GM12872 (cell line): Measurements from ENCODE around the gene CNOT6L.

Source experiments
- TF ChIP-seq, protein P1 (sequence below): IDR thresholded peaks from 3 replicates; pipeline ENCODE4 v1.5.1; 2011; ENCODE audit warnings: low read depth, mild to moderate bottlenecking, low read length, moderate library complexity; ENCODE audit not compliant: insufficient read depth

Gene CNOT6L

DNA sequence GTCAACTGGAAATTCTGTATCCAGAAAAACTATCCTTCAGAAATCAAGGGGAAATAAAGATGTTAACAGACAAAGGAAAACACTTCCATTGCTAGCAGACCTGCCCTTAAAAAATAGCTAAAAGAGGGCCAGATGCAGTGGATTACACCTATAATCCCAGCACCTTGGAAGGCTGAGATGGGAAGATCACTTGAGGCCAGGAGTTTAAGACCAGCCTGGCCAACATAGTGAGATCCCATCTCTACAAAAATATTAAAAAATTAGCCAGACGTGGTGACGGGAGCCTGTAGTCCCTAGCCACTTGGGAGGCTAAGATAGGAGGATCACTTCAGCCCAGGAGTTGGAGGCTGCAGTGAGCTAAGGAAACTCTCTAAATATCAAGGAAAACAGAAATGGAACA, 67.4 kb downstream of the CNOT6L start:
- TF ChIP-seq, protein P1, sequence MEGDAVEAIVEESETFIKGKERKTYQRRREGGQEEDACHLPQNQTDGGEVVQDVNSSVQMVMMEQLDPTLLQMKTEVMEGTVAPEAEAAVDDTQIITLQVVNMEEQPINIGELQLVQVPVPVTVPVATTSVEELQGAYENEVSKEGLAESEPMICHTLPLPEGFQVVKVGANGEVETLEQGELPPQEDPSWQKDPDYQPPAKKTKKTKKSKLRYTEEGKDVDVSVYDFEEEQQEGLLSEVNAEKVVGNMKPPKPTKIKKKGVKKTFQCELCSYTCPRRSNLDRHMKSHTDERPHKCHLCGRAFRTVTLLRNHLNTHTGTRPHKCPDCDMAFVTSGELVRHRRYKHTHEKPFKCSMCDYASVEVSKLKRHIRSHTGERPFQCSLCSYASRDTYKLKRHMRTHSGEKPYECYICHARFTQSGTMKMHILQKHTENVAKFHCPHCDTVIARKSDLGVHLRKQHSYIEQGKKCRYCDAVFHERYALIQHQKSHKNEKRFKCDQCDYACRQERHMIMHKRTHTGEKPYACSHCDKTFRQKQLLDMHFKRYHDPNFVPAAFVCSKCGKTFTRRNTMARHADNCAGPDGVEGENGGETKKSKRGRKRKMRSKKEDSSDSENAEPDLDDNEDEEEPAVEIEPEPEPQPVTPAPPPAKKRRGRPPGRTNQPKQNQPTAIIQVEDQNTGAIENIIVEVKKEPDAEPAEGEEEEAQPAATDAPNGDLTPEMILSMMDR = no peak

DNA sequence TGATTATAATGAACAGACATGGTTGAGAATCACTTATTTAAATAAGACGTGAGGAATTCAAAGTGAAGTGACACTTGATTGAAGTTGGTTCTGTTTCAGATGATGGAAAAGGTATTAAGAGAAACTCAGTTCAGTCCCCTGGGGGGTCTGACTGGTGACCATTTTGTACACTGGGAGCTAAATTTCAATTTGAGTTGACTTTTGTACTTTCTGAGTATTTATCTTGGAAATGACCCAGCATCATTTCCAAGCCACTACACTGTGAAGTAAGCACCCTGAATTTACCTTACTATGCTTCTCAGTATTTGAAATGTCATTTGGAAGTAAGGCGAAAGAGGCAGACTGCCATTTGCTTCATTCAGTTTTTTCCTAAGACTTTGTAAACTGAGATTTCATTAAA, 73.4 kb downstream of the CNOT6L start:
- TF ChIP-seq, protein P1 = no peak

DNA sequence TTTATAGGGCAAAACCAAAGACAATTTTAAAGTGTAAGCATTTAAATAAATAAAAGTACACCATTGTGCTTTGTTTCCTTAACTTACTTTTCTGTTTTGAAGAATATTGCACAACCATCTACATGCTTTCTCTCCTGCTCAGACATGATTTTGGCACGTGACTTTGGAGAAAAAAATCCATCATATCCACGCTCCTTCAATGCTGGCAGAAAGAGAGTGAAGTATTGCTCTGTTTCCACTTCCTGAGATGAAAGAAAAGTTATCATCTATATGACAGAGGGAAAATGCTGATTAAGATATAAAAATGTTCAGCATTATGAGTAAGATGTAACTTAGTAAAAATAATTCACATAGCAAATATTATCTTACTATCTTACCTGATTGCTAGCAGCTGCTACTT, 77.1 kb downstream of the CNOT6L start:
- TF ChIP-seq, protein P1 = no peak

DNA sequence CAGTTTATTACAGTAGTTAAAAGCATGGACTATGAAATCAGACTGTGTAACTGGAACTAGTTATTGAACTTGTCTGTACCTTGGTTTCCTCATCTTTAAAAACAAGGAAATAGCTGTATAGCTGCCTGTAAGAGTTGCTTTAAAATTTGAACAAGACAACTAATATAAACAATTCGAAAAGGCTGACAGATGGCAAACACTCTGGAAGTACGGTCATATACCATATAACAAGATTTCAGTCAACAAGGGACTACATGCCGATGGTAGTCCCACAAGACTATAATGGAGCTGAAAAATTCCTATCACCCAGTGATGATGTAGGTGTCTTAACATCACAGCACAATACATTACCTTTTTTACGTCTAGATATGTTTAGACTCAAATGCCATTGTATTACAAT, 78.7 kb downstream of the CNOT6L start:
- TF ChIP-seq, protein P1 = no peak

DNA sequence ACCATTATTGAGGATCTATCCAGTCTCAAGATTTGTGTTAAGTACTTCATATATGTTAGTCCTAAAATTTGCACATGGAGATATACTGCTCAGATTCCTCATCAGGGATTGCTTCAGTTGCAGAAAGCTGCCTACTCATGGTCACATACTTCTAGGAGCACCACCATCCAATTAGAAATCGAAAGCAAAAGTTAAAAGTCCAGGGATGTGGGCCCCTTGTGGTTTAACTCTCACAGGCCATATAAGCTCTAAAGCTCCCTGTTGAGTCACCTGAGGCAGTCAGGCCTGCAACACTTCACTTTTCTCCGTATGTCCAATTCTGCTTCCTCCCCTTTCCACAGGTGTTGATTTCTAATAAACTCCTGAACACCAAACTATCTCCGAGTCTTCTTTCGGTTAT, 84.2 kb downstream of the CNOT6L start:
- TF ChIP-seq, protein P1 = no peak

DNA sequence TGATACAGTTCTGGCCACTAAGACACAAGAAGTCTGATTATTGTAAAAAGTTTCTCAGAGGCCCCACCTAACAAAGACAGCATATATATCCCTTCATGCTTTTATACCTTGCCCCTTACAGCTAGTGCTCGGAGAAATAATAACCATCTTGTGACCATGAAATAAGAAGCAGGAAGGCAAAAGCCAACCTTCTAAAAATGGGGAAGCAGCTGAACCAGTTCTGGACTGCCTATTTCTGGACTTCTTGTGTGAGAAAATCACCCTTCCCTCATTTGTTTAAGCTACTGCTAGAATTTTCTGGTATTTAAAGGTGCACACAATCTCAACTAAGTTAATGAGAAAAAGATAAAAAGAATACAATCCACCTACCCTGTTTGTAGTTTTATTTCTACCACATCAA, 87.5 kb downstream of the CNOT6L start:
- TF ChIP-seq, protein P1 = no peak

DNA sequence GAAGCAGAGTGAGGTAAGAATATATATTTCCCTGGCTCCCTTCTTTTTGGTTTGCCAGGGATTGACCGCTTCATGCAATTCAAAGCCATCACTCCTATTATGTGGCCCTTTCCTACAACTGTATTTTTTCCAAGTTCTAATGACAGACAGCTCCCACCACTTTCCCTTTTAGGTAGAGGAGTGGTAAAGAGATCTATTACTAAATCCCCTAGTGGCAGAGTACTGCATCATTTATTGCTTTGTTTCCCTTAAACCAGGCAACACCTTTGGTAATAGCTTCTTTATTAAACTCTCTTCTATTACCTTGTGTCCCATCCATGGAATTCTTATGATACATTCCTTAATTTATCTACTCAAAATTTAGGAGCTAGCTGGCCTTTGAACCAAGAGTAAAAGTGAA, 90.7 kb downstream of the CNOT6L start:
- TF ChIP-seq, protein P1 = no peak; the same call in 2 of the 3 replicates

DNA sequence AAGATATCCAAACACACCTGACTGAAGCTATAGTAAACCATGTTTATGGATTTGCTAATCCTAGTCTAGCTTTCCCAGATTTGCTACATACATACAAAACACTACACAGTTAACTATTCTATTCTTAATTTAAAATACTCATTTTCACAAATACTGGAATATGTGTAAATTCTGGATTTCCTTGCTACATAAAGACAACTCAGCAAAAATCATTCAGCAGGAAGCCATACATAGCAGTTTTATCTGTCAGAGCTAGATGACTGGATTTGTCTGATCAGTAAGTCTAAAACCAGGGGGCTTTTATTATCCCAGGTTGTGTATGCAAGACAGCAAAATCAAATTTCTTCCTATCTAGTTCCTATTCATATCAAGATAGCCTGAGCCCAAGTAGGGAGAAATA, 98.1 kb downstream of the CNOT6L start:
- TF ChIP-seq, protein P1 = no peak
